ENCODE measurements around the gene DNM3.

Gene DNM3

GRCh38 chr1:172456344-172456769 is 615.1 kb downstream of the DNM3 start:
- DNase-seq (ENCODE audit: low spot score) = no peak

- DNase-seq (ENCODE audit: low spot score) = no peak
Measured at GRCh38 chr1:172457479-172458130, 616.3 kb downstream of the DNM3 start.

- no peak for DNase-seq (ENCODE audit: low spot score)
Measured at GRCh38 chr1:172460177-172460576, 618.9 kb downstream of the DNM3 start.

GRCh38 chr1:172460887-172461315 is 619.6 kb downstream of the DNM3 start:
- DNase-seq (ENCODE audit: low spot score) = peak; percentile 24

All from COLO829 (cell line).